Stimulated activated CD4-positive, alpha-beta T cell treated with anti-CD3 and anti-CD28 coated beads, Interleukin-12 subunit alpha, Interleukin-12 subunit beta, amount 100 ng/mL, for 48 hours (primary cell): ENCODE data around the gene RELN.

ENCODE experiments used
- DNase-seq, 3 donors: peaks; one replicate each; pipeline ENCODE4 v3.0.0-alpha.2; 2020; ENCODE audit warnings: low read depth in 2 of 3, low spot score in 1 of 3

RELN gene

GRCh38 chr7:103649052-103649451 is 340.4 kb downstream of the RELN start:
- DNase-seq, result no peak

GRCh38 chr7:103648135-103648534 is 341.3 kb downstream of the RELN start:
- DNase-seq, result no peak

DNA sequence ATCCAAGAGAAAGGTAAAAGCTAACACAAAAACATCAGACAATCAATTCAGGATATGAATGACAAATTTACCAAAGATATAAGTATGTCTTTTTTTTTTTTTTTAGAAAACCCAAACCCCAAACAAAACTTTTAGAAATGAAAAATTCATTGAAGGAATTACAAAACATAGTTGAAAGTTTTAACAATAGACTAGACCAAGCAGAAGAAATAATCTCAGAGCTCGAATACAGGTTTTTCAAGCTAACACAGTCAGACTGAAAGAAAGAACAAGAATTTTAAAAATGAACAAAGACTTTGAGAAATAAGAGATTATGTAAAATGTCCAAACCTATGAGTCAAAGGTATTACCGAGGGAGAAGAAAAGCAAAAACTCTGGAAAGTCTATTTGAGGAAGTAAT is 345.1 kb downstream of the RELN start:
- DNase-seq, result no peak

DNA sequence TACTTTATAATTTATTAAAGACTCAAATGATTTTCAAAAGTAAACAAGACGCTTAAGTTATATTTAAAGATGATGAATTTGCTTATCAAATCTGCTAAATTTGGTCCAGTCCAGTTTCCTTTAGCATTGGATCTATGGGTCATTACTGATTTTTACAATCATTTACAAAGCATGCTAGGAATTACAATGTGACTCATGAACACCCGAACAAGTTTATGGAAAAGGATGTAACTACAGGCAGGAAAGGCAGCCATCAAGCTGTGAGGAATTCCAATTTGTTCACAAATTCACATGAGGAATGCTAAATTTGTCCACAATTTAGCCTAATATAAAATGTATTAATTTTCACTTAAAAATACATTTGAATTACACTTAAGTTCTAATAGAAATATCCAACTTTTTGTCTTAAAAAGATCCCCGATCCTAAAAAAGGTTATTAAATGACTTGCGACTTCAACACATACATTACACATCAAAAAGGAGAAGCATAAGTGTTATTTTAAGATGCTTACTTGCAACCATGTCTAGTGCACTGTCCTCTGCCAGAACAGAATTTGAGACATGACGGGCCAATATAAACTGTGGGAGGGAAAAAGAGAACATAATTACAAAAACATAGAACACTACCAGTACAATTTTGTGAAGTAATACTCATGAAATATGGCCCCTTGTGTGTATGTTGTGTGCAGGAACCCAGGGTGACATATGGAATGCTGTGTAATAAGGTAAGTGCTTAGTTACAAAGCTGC is 349.3 kb downstream of the RELN start:
- DNase-seq, result no peak

DNA sequence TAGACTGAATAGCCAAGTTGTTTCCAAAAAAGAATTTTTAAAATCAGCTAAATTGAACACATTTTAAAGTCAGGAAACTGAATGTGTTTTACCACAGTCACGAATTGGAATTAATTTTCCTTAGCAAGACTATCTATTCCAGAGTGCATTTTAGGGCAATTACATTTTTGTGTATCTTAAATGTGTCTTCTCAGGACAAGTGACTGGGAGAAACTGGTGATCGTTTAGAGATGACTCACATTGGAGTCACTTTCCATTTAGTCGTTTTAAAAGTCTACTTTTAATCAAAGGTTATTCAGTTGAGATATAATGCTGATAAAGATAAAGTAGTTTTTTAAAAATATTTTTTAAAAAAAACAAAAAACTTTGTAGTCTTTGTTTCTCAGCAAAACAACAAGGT is 351.7 kb downstream of the RELN start:
- DNase-seq, result no peak

- no peak for DNase-seq
Measured at GRCh38 chr7:103637094-103637493, 352.4 kb downstream of the RELN start.

DNA sequence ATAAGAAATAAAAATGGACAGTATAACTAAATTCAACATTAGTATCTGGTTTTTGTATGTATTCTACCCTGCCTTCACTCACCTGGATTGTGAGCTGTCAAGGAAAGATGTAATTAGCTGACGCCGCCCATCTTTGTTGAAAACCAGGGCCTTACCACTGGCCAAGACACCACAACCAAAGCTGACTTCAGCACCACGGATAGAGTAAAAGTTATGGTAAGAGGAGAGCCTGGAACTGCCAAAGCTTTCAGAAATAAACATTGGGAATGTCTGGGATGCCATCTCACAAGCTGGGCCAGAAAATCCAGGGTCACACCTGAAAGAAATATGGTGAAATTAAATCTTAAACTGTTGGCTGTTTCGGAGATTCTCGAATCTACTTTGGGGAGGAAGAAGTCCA is 353.3 kb downstream of the RELN start:
- no peak for DNase-seq

DNA sequence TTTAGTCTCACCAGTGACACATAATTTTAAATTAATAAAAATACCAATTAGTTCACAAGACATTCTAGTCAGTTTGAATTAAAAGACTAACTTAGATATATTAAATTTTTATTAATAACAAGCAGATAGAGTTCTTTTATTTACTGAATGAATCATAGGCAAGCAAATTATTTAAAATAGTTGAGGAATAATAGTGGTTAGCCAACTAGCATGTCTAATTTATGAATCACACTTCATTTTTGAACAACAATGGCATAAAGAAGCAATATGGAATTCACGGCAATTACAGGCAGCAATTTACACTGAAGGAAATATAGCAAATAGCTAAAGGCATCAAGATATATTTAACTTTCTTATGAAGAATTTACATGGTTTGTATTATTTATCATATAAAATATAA is 356.5 kb downstream of the RELN start:
- DNase-seq, result no peak

DNA sequence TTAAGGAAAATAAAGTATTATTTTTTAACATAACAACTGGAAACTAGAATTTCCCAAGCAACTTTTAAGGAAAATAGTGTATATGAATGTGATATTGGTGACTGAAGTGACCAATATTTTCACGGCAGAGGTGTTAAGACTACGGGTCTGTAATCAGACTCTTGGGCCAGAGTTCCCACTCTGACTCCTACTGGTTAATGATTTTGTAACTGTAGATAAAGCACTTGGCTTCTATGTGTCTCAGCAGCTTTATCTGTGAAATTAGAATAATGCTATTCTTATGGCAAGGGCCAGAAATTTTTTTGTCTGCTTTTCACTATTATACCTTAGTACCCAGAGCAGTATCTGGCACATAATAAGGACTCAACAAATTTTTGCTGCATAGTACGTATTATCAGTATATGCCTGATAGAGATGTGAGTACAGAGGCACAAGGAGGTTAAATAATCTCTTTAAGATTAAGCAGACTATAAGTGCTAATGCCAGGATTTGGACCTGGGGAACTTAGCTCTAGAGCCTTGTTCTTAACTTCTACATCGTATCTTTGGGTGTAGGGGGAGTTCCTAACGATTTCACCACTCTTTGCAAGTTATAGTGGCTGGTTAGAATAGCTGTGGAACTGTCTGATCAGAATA is 357.3 kb downstream of the RELN start:
- DNase-seq, result no peak

GRCh38 chr7:103630318-103630717 is 359.1 kb downstream of the RELN start:
- no peak for DNase-seq

- DNase-seq, result no peak
Measured at GRCh38 chr7:103628742-103629141, 360.7 kb downstream of the RELN start.

GRCh38 chr7:103626776-103627175 is 362.7 kb downstream of the RELN start:
- no peak for DNase-seq

DNA sequence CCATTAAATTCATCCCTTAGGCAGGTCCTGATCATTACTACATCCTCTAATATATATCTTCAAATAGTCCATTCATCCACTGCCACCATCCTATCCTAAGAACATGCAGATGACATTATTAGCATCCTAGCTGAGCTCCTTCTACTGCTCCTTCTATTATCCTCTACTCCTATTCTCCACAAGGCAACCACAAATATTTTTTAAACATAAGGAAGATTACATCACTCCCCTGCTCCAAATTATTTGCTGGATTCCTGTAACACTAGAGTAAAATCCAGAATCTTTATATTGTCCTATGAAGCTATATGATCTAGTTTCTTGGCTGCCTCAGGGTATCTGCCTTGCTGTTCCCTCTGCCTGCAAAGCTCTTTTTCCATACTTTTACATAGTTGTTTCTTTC is 367.2 kb downstream of the RELN start:
- DNase-seq, result no peak

DNA sequence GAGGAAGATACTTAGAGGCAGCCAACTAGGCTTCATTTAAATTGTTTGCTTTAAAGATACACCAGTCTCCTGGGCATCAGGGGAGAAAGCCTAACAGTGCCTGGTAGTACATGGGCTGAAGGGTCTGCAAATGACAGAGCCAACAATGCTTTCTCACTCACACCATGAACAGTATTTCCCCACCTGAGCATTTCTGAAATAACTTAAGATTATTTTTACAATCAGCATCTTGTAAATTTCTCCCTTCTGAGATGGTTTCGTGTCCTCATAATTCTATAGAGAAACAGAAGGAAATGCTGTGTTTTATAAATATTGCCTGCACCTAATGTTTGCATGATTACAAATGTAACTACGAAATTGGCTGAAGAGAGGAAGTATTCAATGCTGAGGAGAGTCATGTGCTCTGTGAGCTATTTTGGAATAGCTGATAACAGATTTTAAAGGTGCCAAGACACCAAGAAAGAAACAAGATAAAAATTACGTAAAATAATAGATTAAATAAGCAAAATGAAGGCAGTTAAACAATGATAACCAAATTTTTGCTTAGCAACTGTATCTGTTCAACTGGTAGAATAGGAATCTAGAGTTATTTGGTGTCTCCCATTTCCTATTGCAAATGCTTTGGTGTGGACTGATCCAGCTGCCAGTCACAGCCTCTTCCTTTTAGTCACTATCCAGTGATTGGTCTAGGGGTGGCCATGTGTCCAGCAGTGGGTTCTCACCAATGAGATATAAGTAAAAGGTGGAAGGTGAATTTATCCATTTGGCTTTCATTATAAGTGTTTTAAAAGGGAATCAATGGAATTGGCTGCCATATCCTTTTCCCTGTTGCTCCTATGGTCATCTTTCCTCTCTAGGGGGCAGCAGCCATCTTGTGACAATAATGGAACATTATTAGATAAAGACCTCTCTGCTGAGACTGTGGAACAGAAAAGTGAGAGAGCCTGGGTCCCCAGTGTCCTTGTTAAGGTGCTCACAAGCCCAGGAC is 375.5 kb downstream of the RELN start:
- DNase-seq, result no peak

- DNase-seq, result no peak
Measured at GRCh38 chr7:103609778-103610177, 379.7 kb downstream of the RELN start.

- DNase-seq, result no peak
Measured at GRCh38 chr7:103605640-103606039, 383.8 kb downstream of the RELN start.

GRCh38 chr7:103598326-103598905 is 391.0 kb downstream of the RELN start:
- DNase-seq, result no peak

DNA sequence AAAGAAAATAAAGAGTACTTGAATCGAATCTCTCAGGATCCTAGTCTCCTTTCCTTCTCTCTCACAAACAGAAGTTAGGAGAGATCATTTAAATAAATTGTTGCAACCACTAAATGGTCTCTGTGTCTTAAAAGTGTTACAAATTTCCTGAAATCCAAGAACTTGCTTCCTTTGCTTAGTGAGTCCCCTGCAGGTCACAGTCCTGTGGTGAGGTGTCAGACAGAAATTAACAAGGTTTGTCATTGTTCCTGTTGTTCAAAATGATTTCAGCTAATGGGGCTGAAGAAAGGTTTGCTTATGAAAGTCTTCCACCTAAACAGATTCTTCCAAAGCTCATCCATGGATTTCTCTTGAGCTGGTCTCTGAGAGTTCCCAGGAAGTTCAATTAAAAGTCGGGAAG is 391.9 kb downstream of the RELN start:
- no peak for DNase-seq

GRCh38 chr7:103594186-103594585 is 395.3 kb downstream of the RELN start:
- DNase-seq, result no peak

DNA sequence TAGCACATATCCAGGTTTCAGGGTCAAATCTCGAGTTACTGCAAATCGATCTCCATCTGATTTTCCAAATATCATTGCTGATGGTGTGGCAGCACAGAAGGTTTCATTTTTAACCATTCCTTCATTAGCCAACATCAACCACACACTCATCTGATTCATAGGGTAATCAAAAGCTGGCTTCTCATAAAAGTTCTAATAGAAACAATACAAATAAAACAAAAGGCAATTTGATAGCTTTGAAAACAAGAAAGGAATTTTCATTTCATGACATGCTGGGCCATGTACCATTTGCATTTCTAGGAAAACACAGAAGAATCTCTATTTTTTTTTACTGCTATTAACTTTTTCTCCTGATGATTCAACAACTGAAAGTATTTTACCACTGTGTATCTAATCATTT is 395.8 kb downstream of the RELN start:
- no peak for DNase-seq

DNA sequence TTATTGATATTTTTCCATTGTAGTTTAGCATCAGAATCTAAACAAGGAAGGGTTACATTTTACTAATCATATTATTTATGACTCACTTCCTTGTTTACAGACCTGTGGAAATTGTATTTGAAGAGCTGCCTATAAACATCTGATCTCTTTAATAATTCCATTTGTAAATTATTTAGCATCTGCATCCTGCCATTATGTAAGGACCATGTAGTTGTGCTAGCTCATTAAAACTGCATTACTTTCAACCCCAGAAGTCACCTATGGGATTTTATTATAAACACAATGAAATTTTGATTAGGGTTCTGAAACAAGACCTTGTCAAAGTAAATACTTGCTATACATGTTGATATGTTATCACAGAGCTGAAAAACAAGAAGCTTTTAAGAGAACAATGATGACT is 396.6 kb downstream of the RELN start:
- no peak for DNase-seq
